Right lobe of liver (tissue), 4 donors: ENCODE measurements around the gene CARD6.
A peak's percentile ranks its signal among the peaks of the same experiment; 100 is the strongest.

ENCODE experiments used
- POLR2A ChIP-seq: fragments of 450-650 bp; IDR thresholded peaks from one replicate; pipeline ENCODE4 v1.6.1; 2017; ENCODE audit warnings: antibody characterized with exemption, mild to moderate bottlenecking
- TF ChIP-seq, protein P1 (sequence below), 4 donors: fragments of 200-600 bp in 3 of 4; fragments of 450-650 bp in 1 of 4; IDR thresholded peaks; one replicate each; pipeline versions ENCODE4 v1.5.1 to v1.8.0; 2016 to 2022; ENCODE audit warnings: antibody characterized with exemption in 4 of 4, mild to moderate bottlenecking in 2 of 4
- donor health status: DM: no; HTN: no; CAD: no.
- donor health status: DM: no; HTN: no; CAD: no.
- donor health status: DM: no; HTN: yes; CAD: no.

DNA sequence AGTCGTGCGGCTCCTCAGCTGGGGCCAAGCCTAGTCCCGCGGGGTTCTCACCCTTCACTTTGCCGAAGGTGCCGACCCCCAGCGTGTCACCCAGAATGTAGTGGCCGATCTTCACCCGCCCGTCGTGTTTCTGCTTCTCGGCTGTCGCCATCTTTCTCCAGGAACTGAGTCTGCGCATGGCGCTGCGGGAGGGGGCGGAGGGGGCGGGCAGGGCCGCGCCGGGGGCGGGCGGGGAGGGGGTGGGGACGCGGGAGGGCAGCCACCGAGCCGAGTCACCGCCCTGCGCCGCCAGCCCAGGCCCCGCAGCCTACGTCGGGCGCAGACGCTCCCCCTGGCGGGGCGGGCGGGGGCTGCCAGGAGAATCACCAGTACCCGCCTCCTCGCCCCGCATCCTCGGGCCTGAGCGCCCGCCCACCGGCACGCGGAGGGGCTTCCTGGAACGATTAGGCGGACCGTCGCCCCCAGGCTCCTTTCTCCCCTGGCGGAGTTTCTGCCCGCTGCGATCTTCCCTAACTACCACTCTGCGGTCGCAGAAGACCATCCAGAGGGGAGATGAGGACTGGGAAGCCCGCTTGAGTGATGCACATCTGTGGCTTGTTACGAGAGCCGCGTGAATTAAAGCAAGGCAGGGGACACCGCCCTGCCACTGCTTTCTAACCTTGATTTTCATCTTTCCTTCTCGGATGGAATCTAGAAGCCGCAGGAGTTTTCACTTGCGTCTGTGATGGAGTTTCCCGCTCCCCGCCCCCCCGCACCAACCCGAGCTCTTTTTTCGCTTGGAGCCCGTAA is 43.0 kb upstream of the CARD6 start, which contains the start of gene PRKAA1:
- TF ChIP-seq POLR2A = peak; percentile 64
- TF ChIP-seq, protein P1, sequence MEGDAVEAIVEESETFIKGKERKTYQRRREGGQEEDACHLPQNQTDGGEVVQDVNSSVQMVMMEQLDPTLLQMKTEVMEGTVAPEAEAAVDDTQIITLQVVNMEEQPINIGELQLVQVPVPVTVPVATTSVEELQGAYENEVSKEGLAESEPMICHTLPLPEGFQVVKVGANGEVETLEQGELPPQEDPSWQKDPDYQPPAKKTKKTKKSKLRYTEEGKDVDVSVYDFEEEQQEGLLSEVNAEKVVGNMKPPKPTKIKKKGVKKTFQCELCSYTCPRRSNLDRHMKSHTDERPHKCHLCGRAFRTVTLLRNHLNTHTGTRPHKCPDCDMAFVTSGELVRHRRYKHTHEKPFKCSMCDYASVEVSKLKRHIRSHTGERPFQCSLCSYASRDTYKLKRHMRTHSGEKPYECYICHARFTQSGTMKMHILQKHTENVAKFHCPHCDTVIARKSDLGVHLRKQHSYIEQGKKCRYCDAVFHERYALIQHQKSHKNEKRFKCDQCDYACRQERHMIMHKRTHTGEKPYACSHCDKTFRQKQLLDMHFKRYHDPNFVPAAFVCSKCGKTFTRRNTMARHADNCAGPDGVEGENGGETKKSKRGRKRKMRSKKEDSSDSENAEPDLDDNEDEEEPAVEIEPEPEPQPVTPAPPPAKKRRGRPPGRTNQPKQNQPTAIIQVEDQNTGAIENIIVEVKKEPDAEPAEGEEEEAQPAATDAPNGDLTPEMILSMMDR (IDR thresholded peaks at IDR 0.05) = peak; percentile 67 to 85 (median 71)
